H1 (cell line): ENCODE measurements around the gene LYZ. TPM values are rescaled to one million over a fixed set of nuclear protein-coding genes. Genes with fewer than 3 reads are reported as not detected.

Source experiments
- CTCF ChIA-PET: fragments of 300-600 bp; sonication (Branson Sonifier 250); formaldehyde crosslinking; loops from one replicate; lab custom pipeline; 2021; ENCODE audit not compliant: partially characterized antibody; lab: Charles Lee
- POLR2A ChIA-PET: fragments of 300-600 bp; sonication (Branson Sonifier 250); formaldehyde crosslinking; loops from one replicate; lab custom pipeline; 2021; ENCODE audit warnings: inconsistent platforms; ENCODE audit not compliant: partially characterized antibody; lab: Charles Lee
- DNase-seq, 2 experiments: peaks; one replicate each; pipeline versions ENCODE4 v3.0.0 to v3.0.0-alpha.2; 2010 to 2022; ENCODE audit warnings: low spot score in 2 of 2, low read depth in 1 of 2, mixed read lengths in 1 of 2
- FAIRE-seq: peaks from 2 replicates; lab custom pipeline; 2011; peaks lifted over from hg19 to GRCh38; lab: Jason Lieb, UNC
- H2AFZ ChIP-seq: 2 replicates; pipeline ENCODE4 v1.8.1; 2012; ENCODE audit warnings: low read length, inconsistent platforms
- H2AK5ac ChIP-seq: 2 replicates; pipeline ENCODE4 v1.6.1; 2013; ENCODE audit warnings: low read depth, low read length
- H2BK120ac ChIP-seq: replicated peaks from 2 replicates; pipeline ENCODE3; 2013; ENCODE audit warnings: low read depth, low read length, inconsistent platforms
- H2BK12ac ChIP-seq: 2 replicates; pipeline ENCODE4 v1.6.1; 2013; ENCODE audit warnings: low read depth, low read length
- H2BK15ac ChIP-seq: 2 replicates; pipeline ENCODE4 v1.6.1; 2013; ENCODE audit warnings: low read length
- H2BK20ac ChIP-seq: 2 replicates; pipeline ENCODE4 v1.6.1; 2013; ENCODE audit warnings: low read length
- H2BK5ac ChIP-seq: 2 replicates; pipeline ENCODE4 v1.6.1; 2013; ENCODE audit warnings: low read depth, low read length
- H3K14ac ChIP-seq: 2 replicates; pipeline ENCODE4 v1.6.1; 2013; ENCODE audit warnings: inconsistent platforms; ENCODE audit not compliant: insufficient read length
- H3K18ac ChIP-seq: 2 replicates; pipeline ENCODE4 v1.6.1; 2013; ENCODE audit warnings: low read length; ENCODE audit errors: extremely low read depth
- H3K23ac ChIP-seq: 2 replicates; pipeline ENCODE4 v1.6.1; 2013; ENCODE audit warnings: inconsistent platforms; ENCODE audit not compliant: insufficient read length
- H3K23me2 ChIP-seq: 2 replicates; pipeline ENCODE4 v1.6.1; 2013; ENCODE audit warnings: low read depth, low read length
- H3K27ac ChIP-seq: 2 replicates; pipeline ENCODE4 v1.6.1; 2011; ENCODE audit warnings: low read depth, low read length, inconsistent platforms
- H3K27me3 ChIP-seq, 4 experiments: replicated peaks in 1 of 4; 1 replicate in 1 of 4; 2 replicates in 3 of 4; pipeline versions ENCODE4 v1.6.1 to v1.8.1; 2011 to 2013; ENCODE audit warnings: low read length in 3 of 4, mild to moderate bottlenecking in 3 of 4, inconsistent platforms in 2 of 4, mixed read lengths in 2 of 4, moderate library complexity in 1 of 4; ENCODE audit not compliant: control insufficient read depth in 3 of 4, insufficient read depth in 3 of 4; ENCODE audit errors: extremely low read depth in 1 of 4
- H3K36me3 ChIP-seq, 4 experiments: 2 replicates each; pipeline versions ENCODE4 v1.6.1 to v1.8.1; 2011 to 2013; ENCODE audit warnings: mild to moderate bottlenecking in 4 of 4, low read length in 3 of 4, moderate library complexity in 2 of 4, control low read depth in 1 of 4, inconsistent platforms in 1 of 4; ENCODE audit not compliant: insufficient read depth in 4 of 4, control insufficient read depth in 2 of 4
- H3K4ac ChIP-seq: replicated peaks from 2 replicates; pipeline ENCODE3; 2013; ENCODE audit warnings: low read length, low read depth, mixed read lengths, inconsistent platforms; ENCODE audit not compliant: insufficient read length
- H3K4me1 ChIP-seq, 4 experiments: replicated peaks in 1 of 4; 1 replicate in 1 of 4; 2 replicates in 3 of 4; pipeline versions ENCODE4 v1.6.1 to v1.8.1; 2011 to 2013; ENCODE audit warnings: low read length in 3 of 4, inconsistent platforms in 2 of 4, mixed read lengths in 1 of 4; ENCODE audit not compliant: insufficient read depth in 4 of 4, control insufficient read depth in 3 of 4
- H3K4me2 ChIP-seq, 2 experiments: 2 replicates each; pipeline versions ENCODE4 v1.6.1 to v1.8.1; 2011 to 2013; ENCODE audit warnings: low read depth in 2 of 2, low read length in 2 of 2, control low read depth in 1 of 2, inconsistent platforms in 1 of 2, mild to moderate bottlenecking in 1 of 2; ENCODE audit not compliant: insufficient read depth in 1 of 2
- H3K4me3 ChIP-seq, 4 experiments: fragments of 200-600, 300-600 bp in 1 of 4; sonication (generic), shearing (Covaris generic), sonication (Bioruptor Twin) in 1 of 4; 2 replicates each; pipeline versions ENCODE4 v1.5.1 to v1.8.1; 2011 to 2016; ENCODE audit warnings: low read length in 4 of 4, low read depth in 3 of 4, control low read depth in 2 of 4, inconsistent platforms in 2 of 4, mild to moderate bottlenecking in 2 of 4, mixed read lengths in 1 of 4, moderate library complexity in 1 of 4; ENCODE audit not compliant: insufficient read depth in 2 of 4; ENCODE audit errors: extremely low read depth in 1 of 4
- H3K56ac ChIP-seq: replicated peaks from 2 replicates; pipeline ENCODE3; 2013; ENCODE audit warnings: low read depth, mild to moderate bottlenecking, mixed read lengths, low read length, inconsistent platforms; ENCODE audit not compliant: insufficient read length
- H3K79me1 ChIP-seq: 2 replicates; pipeline ENCODE4 v1.6.1; 2013; ENCODE audit warnings: low read depth, low read length, control low read depth
- H3K79me2 ChIP-seq, 2 experiments: 2 replicates each; pipeline versions ENCODE4 v1.6.1 to v1.8.1; 2012 to 2013; ENCODE audit warnings: low read length in 2 of 2, mild to moderate bottlenecking in 2 of 2, inconsistent platforms in 1 of 2; ENCODE audit not compliant: insufficient read depth in 2 of 2, control insufficient read depth in 1 of 2
- H3K9ac ChIP-seq, 4 experiments: replicated peaks in 1 of 4; 1 replicate in 1 of 4; 2 replicates in 3 of 4; pipeline versions ENCODE4 v1.6.1 to v1.8.1; 2011 to 2013; ENCODE audit warnings: low read depth in 3 of 4, low read length in 3 of 4, control low read depth in 2 of 4, mild to moderate bottlenecking in 2 of 4, moderate library complexity in 2 of 4, inconsistent platforms in 1 of 4; ENCODE audit errors: extremely low read depth in 1 of 4
- H3K9me3 ChIP-seq, 2 experiments: 2 replicates each; pipeline versions ENCODE4 v1.6.1 to v1.8.1; 2012 to 2013; ENCODE audit warnings: mild to moderate bottlenecking in 2 of 2, moderate library complexity in 2 of 2, control low read depth in 1 of 2, inconsistent platforms in 1 of 2, low read depth in 1 of 2, low read length in 1 of 2, mixed read lengths in 1 of 2; ENCODE audit not compliant: insufficient read depth in 2 of 2
- H4K20me1 ChIP-seq, 2 experiments: replicated peaks in 1 of 2; 2 replicates each; pipeline versions ENCODE3 to v1.8.1; 2011 to 2013; ENCODE audit warnings: inconsistent platforms in 2 of 2, low read length in 2 of 2, mild to moderate bottlenecking in 1 of 2; ENCODE audit not compliant: insufficient read depth in 2 of 2, control insufficient read depth in 1 of 2
- H4K5ac ChIP-seq: 2 replicates; pipeline ENCODE4 v1.6.1; 2013; ENCODE audit warnings: low read length, low read depth, mixed read lengths, inconsistent platforms; ENCODE audit not compliant: insufficient read length
- H4K8ac ChIP-seq: 2 replicates; pipeline ENCODE4 v1.8.0; 2013; ENCODE audit warnings: mild to moderate bottlenecking, moderate library complexity, low read length, inconsistent platforms; ENCODE audit not compliant: insufficient read depth; ENCODE audit errors: extremely low read depth
- H4K91ac ChIP-seq: replicated peaks from 2 replicates; pipeline ENCODE3; 2013; ENCODE audit warnings: low read length, mixed read lengths, inconsistent platforms; ENCODE audit not compliant: insufficient read length
- ASH2L ChIP-seq: fragments of 200-600, 300-600 bp; sonication (generic); IDR thresholded peaks from one replicate; pipeline ENCODE4 v1.7.1; 2017; ENCODE audit warnings: low read length
- CBX5 ChIP-seq: fragments of 300-800, 300-1000 bp; sonication (generic); IDR thresholded peaks from 2 replicates; pipeline ENCODE4 v1.7.1; 2016; ENCODE audit warnings: antibody characterized with exemption, low read length, low read depth
- CEBPB ChIP-seq: IDR thresholded peaks from 2 replicates; pipeline ENCODE4 v1.6.1; 2012; ENCODE audit warnings: low read depth, low read length
- CHD1 ChIP-seq: IDR thresholded peaks from 2 replicates; pipeline ENCODE4 v1.6.1; 2012; ENCODE audit warnings: low read depth, low read length, improper control_type of control experiment
- CHD2 ChIP-seq: IDR thresholded peaks from 2 replicates; pipeline ENCODE4 v1.6.1; 2012; ENCODE audit warnings: low read length, improper control_type of control experiment
- E2F6 ChIP-seq: IDR thresholded peaks from 2 replicates; pipeline ENCODE4 v1.6.1; 2012; ENCODE audit warnings: inconsistent platforms
- EP300 ChIP-seq, 2 experiments: IDR thresholded peaks; 1 replicate in 1 of 2; 2 replicates in 1 of 2; pipeline ENCODE4 v1.6.1; 2011 to 2012; ENCODE audit warnings: low read depth in 2 of 2, low read length in 2 of 2, mild to moderate bottlenecking in 2 of 2, borderline replicate concordance in 1 of 2, inconsistent platforms in 1 of 2, moderate library complexity in 1 of 2
- HDAC2 ChIP-seq, 2 experiments: fragments of 300-600 bp in 1 of 2; sonication (generic) in 1 of 2; IDR thresholded peaks; 2 replicates each; pipeline ENCODE4 v1.6.1; 2011 to 2012; ENCODE audit warnings: low read depth in 2 of 2, low read length in 2 of 2, mild to moderate bottlenecking in 2 of 2, moderate library complexity in 2 of 2, borderline replicate concordance in 1 of 2, inconsistent platforms in 1 of 2
- KDM5A ChIP-seq: fragments of 200-600 bp; IDR thresholded peaks from 2 replicates; pipeline ENCODE4 v1.7.1; 2012; ENCODE audit warnings: mild to moderate bottlenecking, low read length, inconsistent platforms, mixed read lengths
- MAFK ChIP-seq: IDR thresholded peaks from 2 replicates; pipeline ENCODE4 v1.6.1; 2012; ENCODE audit warnings: low read depth, mild to moderate bottlenecking, improper control_type of control experiment, low read length
- POU5F1 ChIP-seq: IDR thresholded peaks from 2 replicates; pipeline ENCODE4 v1.6.1; 2011; ENCODE audit warnings: low read depth, mild to moderate bottlenecking, low read length, moderate library complexity
- SAP30 ChIP-seq: fragments of 300-600 bp; sonication (generic); IDR thresholded peaks from 2 replicates; pipeline ENCODE4 v1.7.1; 2012; ENCODE audit warnings: low read length, moderate library complexity, mild to moderate bottlenecking, inconsistent platforms; ENCODE audit not compliant: insufficient read depth, insufficient replicate concordance
- SP1 ChIP-seq: IDR thresholded peaks from 2 replicates; pipeline ENCODE4 v1.6.1; 2011; ENCODE audit warnings: low read depth, low read length
- SP4 ChIP-seq: IDR thresholded peaks from 2 replicates; pipeline ENCODE4 v1.6.1; 2012; ENCODE audit warnings: low read length, inconsistent platforms
- TAF1 ChIP-seq: IDR thresholded peaks from 2 replicates; pipeline ENCODE4 v1.6.1; 2011; ENCODE audit warnings: mild to moderate bottlenecking, low read depth, low read length
- TBP ChIP-seq: IDR thresholded peaks from 2 replicates; pipeline ENCODE4 v1.6.1; 2011; ENCODE audit warnings: low read depth, low read length, improper control_type of control experiment
- polyA plus RNA-seq, 7 experiments: library from polyadenylated mRNA; depleted of rRNA in 3 of 7; stranded (reverse) in 5 of 7; unstranded in 2 of 7; fragments of >200 nt in 5 of 7; fragments of 200-250 nt in 2 of 7; gene quantifications; 1 replicate in 5 of 7; 2 replicates in 1 of 7; 4 replicates in 1 of 7; pipeline versions ENCODE4 v1.2.1 to v1.2.3, GENCODE V29; 2011 to 2013; ENCODE audit warnings: missing spikeins in 2 of 7, mixed read lengths in 2 of 7
- total RNA-seq: library from RNA; stranded (reverse); fragmentation: NEBNext Ultra II Directional; extraction: Animal tissue kit (Norgen Biotek cat#: 25700); gene quantifications from 2 replicates; pipeline ENCODE4 v1.2.1, GENCODE V29; 2021

Gene LYZ
- total and polyA plus RNA-seq, 2 of the 8 experiments (the other 6 are each of a cell fraction or from before 2014, with no cell fraction given), result not detected

- H3K23me2 ChIP-seq, result no peaks in the 10 kb centered on the region
- no peaks in the 10 kb centered on the region for H3K79me2 ChIP-seq
- no peak overlapping the region for H3K4me2 ChIP-seq
- no peak overlapping the region for H3K56ac ChIP-seq
- no peaks in the 10 kb centered on the region for H3K36me3 ChIP-seq
- H3K18ac ChIP-seq, result no peak overlapping the region
- H3K23ac ChIP-seq, result no peak overlapping the region
- no peak overlapping the region for H3K9ac ChIP-seq
- POLR2A ChIA-PET, result no interaction called here
- H3K4ac ChIP-seq, result no peak overlapping the region
- H3K9me3 ChIP-seq, result no peaks in the 10 kb centered on the region
- no peak overlapping the region for H3K14ac ChIP-seq
- FAIRE-seq, result no peak
- H2BK15ac ChIP-seq, result no peak overlapping the region
- no peaks in the 10 kb centered on the region for H3K79me1 ChIP-seq
- no peak overlapping the region for H2BK5ac ChIP-seq
- H2AK5ac ChIP-seq, result no peak overlapping the region
- no peak overlapping the region for H4K5ac ChIP-seq
- no peak overlapping the region for H2AFZ ChIP-seq
- no peak overlapping the region for H2BK120ac ChIP-seq
- no peak overlapping the region for H3K4me3 ChIP-seq
- no peak for DNase-seq
- no peaks in the 10 kb centered on the region for H4K20me1 ChIP-seq
- no peaks in the 10 kb centered on the region for H3K27me3 ChIP-seq
- peaks cover 0 to 18% (median 5%) of the 10 kb centered on the region in 4 experiments; a peak in 3 of 7 replicates for H3K4me1 ChIP-seq
- H4K91ac ChIP-seq, result no peak overlapping the region
- no peak overlapping the region for H2BK12ac ChIP-seq
- no peak overlapping the region for H2BK20ac ChIP-seq
- H4K8ac ChIP-seq, result no peak overlapping the region
- no peak overlapping the region for H3K27ac ChIP-seq
- CTCF ChIA-PET, result interaction anchor here (0.5 to 1.6 kb wide), 4 partner anchors 9 to 482 kb away, joined by 3 to 7 read pairs (median 4); no protein-coding TSS in a partner anchor
- no peak for TF ChIP-seq CHD2
- TF ChIP-seq TBP, result no peak
- no peak for TF ChIP-seq CEBPB
- TF ChIP-seq MAFK, result no peak
- TF ChIP-seq CBX5, result no peak
- TF ChIP-seq CHD1, result no peak
- no peak for TF ChIP-seq SP4
- no peak for TF ChIP-seq TAF1
- no peak for TF ChIP-seq EP300 (IDR thresholded peaks at IDR 0.05; ENCODE audit: borderline replicate concordance in 1 of 2, low read depth in 2 of 2, low read length in 2 of 2)
- TF ChIP-seq HDAC2 (IDR thresholded peaks at IDR 0.05; ENCODE audit: borderline replicate concordance in 1 of 2, low read depth in 2 of 2, low read length in 2 of 2), result no peak
- no peak for TF ChIP-seq ASH2L
- TF ChIP-seq SAP30, result no peak
- no peak for TF ChIP-seq POU5F1
- TF ChIP-seq SP1, result no peak
- TF ChIP-seq E2F6, result no peak
- TF ChIP-seq KDM5A, result no peak
Observed at GRCh38 chr12:69334158-69334557, 14.0 kb upstream of the LYZ start.
